Forelimb muscle (tissue), 1 donor: ENCODE results near the gene EPYC. TPM values are rescaled to one million over a fixed set of nuclear protein-coding genes. Genes with fewer than 3 reads are reported as not detected.

Source experiments
- polyA plus RNA-seq: library from polyadenylated mRNA; unstranded; fragments of 120-200 nt; gene quantifications from one replicate; pipeline ENCODE4 v1.2.1, GENCODE V29; 2013; ENCODE audit not compliant: insufficient read length

Gene EPYC
- polyA plus RNA-seq, 1 donor: not detected

Other genes with a start within 250 kb of the EPYC start
- gene CCER1, start 49.8 kb downstream of the EPYC start, polyA plus RNA-seq: not detected
- gene KERA, start 53.1 kb upstream of the EPYC start, polyA plus RNA-seq: 38.1 TPM
- 507 TPM for gene LUM, start 106.5 kb upstream of the EPYC start, polyA plus RNA-seq
- gene DCN, start 177.8 kb upstream of the EPYC start, polyA plus RNA-seq: 1,348 TPM